ENCODE results near the gene MAP3K19.
"Not testable (repeated sequence)": the region's sequence is repeated elsewhere in the genome, so short reads cannot be mapped to it uniquely, and the experiment has no call there.

The MAP3K19 gene

GRCh38 chr2:134982603-134983002, 64.6 kb downstream of the MAP3K19 start:
- Histone ChIP-seq H3K4me1 (ENCODE audit: control insufficient read depth, insufficient read depth, low read length, unreplicated experiment) (no peaks in the 10 kb centered on the region), H3K27me3 (ENCODE audit: insufficient read depth, low read length) (peaks cover 31% of the 10 kb centered on the region), H3K27ac (ENCODE audit: low read depth, low read length) (no peak overlapping the region), H3K79me2 (ENCODE audit: control insufficient read depth, insufficient read depth, low read length, unreplicated experiment) (no peaks in the 10 kb centered on the region), H2AFZ (ENCODE audit: low read length, unreplicated experiment) (no peak overlapping the region), H3K4me3 (ENCODE audit: low read depth, low read length) (no peak overlapping the region), H3K36me3 (ENCODE audit: insufficient read depth, low read length) (no peaks in the 10 kb centered on the region)

- no peak overlapping the region for H3K27ac ChIP-seq (ENCODE audit: low read depth, low read length)
- no peak overlapping the region for H2AFZ ChIP-seq (ENCODE audit: low read length, unreplicated experiment)
- no peak overlapping the region for H3K4me3 ChIP-seq (ENCODE audit: low read depth, low read length)
- H3K4me1 ChIP-seq (ENCODE audit: control insufficient read depth, insufficient read depth, low read length, unreplicated experiment) = no peaks in the 10 kb centered on the region
- no peaks in the 10 kb centered on the region for H3K36me3 ChIP-seq (ENCODE audit: insufficient read depth, low read length)
- H3K79me2 ChIP-seq (ENCODE audit: control insufficient read depth, insufficient read depth, low read length, unreplicated experiment) = no peaks in the 10 kb centered on the region
- H3K27me3 ChIP-seq (ENCODE audit: insufficient read depth, low read length) = peaks cover 11% of the 10 kb centered on the region
Measured at GRCh38 chr2:134980639-134981038, 66.6 kb downstream of the MAP3K19 start.

GRCh38 chr2:134979221-134979620, 68.0 kb downstream of the MAP3K19 start:
- no peak overlapping the region for H2AFZ ChIP-seq (ENCODE audit: low read length, unreplicated experiment)
- H3K36me3 ChIP-seq (ENCODE audit: insufficient read depth, low read length) = no peaks in the 10 kb centered on the region
- H3K79me2 ChIP-seq (ENCODE audit: control insufficient read depth, insufficient read depth, low read length, unreplicated experiment) = no peaks in the 10 kb centered on the region
- no peak overlapping the region for H3K27ac ChIP-seq (ENCODE audit: low read depth, low read length)
- H3K27me3 ChIP-seq (ENCODE audit: insufficient read depth, low read length) = peaks cover 12% of the 10 kb centered on the region
- no peak overlapping the region for H3K4me3 ChIP-seq (ENCODE audit: low read depth, low read length)
- no peaks in the 10 kb centered on the region for H3K4me1 ChIP-seq (ENCODE audit: control insufficient read depth, insufficient read depth, low read length, unreplicated experiment)

GRCh38 chr2:134977104-134977503, 70.1 kb downstream of the MAP3K19 start:
- H3K27me3 ChIP-seq (ENCODE audit: insufficient read depth, low read length) = peaks cover 26% of the 10 kb centered on the region
- not testable (repeated sequence) for H3K4me3 ChIP-seq (ENCODE audit: low read depth, low read length); H3K36me3 ChIP-seq (ENCODE audit: insufficient read depth, low read length); H3K27ac ChIP-seq (ENCODE audit: low read depth, low read length); H3K79me2 ChIP-seq (ENCODE audit: control insufficient read depth, insufficient read depth, low read length, unreplicated experiment); H3K4me1 ChIP-seq (ENCODE audit: control insufficient read depth, insufficient read depth, low read length, unreplicated experiment); H2AFZ ChIP-seq (ENCODE audit: low read length, unreplicated experiment)

GRCh38 chr2:134976074-134976702, 71.1 kb downstream of the MAP3K19 start:
- no peak overlapping the region for H2AFZ ChIP-seq (ENCODE audit: low read length, unreplicated experiment)
- no peaks in the 10 kb centered on the region for H3K79me2 ChIP-seq (ENCODE audit: control insufficient read depth, insufficient read depth, low read length, unreplicated experiment)
- no peaks in the 10 kb centered on the region for H3K36me3 ChIP-seq (ENCODE audit: insufficient read depth, low read length)
- H3K4me1 ChIP-seq (ENCODE audit: control insufficient read depth, insufficient read depth, low read length, unreplicated experiment) = no peaks in the 10 kb centered on the region
- peaks cover 26% of the 10 kb centered on the region for H3K27me3 ChIP-seq (ENCODE audit: insufficient read depth, low read length)
- no peak overlapping the region for H3K27ac ChIP-seq (ENCODE audit: low read depth, low read length)
- H3K4me3 ChIP-seq (ENCODE audit: low read depth, low read length) = no peak overlapping the region

GRCh38 chr2:134975281-134976009, 71.8 kb downstream of the MAP3K19 start:
- no peaks in the 10 kb centered on the region for H3K79me2 ChIP-seq (ENCODE audit: control insufficient read depth, insufficient read depth, low read length, unreplicated experiment)
- no peaks in the 10 kb centered on the region for H3K4me1 ChIP-seq (ENCODE audit: control insufficient read depth, insufficient read depth, low read length, unreplicated experiment)
- H3K4me3 ChIP-seq (ENCODE audit: low read depth, low read length) = no peak overlapping the region
- H3K36me3 ChIP-seq (ENCODE audit: insufficient read depth, low read length) = no peaks in the 10 kb centered on the region
- H2AFZ ChIP-seq (ENCODE audit: low read length, unreplicated experiment) = no peak overlapping the region
- H3K27ac ChIP-seq (ENCODE audit: low read depth, low read length) = no peak overlapping the region
- H3K27me3 ChIP-seq (ENCODE audit: insufficient read depth, low read length) = peaks cover 24% of the 10 kb centered on the region

- Histone ChIP-seq H3K4me3 (ENCODE audit: low read depth, low read length) (no peak overlapping the region), H2AFZ (ENCODE audit: low read length, unreplicated experiment) (no peak overlapping the region), H3K79me2 (ENCODE audit: control insufficient read depth, insufficient read depth, low read length, unreplicated experiment) (no peaks in the 10 kb centered on the region), H3K27me3 (ENCODE audit: insufficient read depth, low read length) (peaks cover 19% of the 10 kb centered on the region), H3K36me3 (ENCODE audit: insufficient read depth, low read length) (no peaks in the 10 kb centered on the region), H3K27ac (ENCODE audit: low read depth, low read length) (no peak overlapping the region), H3K4me1 (ENCODE audit: control insufficient read depth, insufficient read depth, low read length, unreplicated experiment) (no peaks in the 10 kb centered on the region)
Measured at GRCh38 chr2:134973241-134974138, 73.8 kb downstream of the MAP3K19 start.

GRCh38 chr2:134967166-134967565, 80.1 kb downstream of the MAP3K19 start:
- H3K27ac ChIP-seq (ENCODE audit: low read depth, low read length); H3K4me3 ChIP-seq (ENCODE audit: low read depth, low read length); H2AFZ ChIP-seq (ENCODE audit: low read length, unreplicated experiment); H3K36me3 ChIP-seq (ENCODE audit: insufficient read depth, low read length); H3K27me3 ChIP-seq (ENCODE audit: insufficient read depth, low read length); H3K79me2 ChIP-seq (ENCODE audit: control insufficient read depth, insufficient read depth, low read length, unreplicated experiment); H3K4me1 ChIP-seq (ENCODE audit: control insufficient read depth, insufficient read depth, low read length, unreplicated experiment): not testable (repeated sequence)

- Histone ChIP-seq H3K27ac (ENCODE audit: low read depth, low read length) (no peak overlapping the region), H3K79me2 (ENCODE audit: control insufficient read depth, insufficient read depth, low read length, unreplicated experiment) (no peaks in the 10 kb centered on the region), H3K4me3 (ENCODE audit: low read depth, low read length) (no peak overlapping the region), H3K36me3 (ENCODE audit: insufficient read depth, low read length) (peaks cover 34% of the 10 kb centered on the region), H2AFZ (ENCODE audit: low read length, unreplicated experiment) (no peak overlapping the region), H3K4me1 (ENCODE audit: control insufficient read depth, insufficient read depth, low read length, unreplicated experiment) (no peaks in the 10 kb centered on the region), H3K27me3 (ENCODE audit: insufficient read depth, low read length) (no peaks in the 10 kb centered on the region)
Measured at GRCh38 chr2:134957477-134957876, 89.8 kb downstream of the MAP3K19 start.

- H3K79me2 ChIP-seq (ENCODE audit: control insufficient read depth, insufficient read depth, low read length, unreplicated experiment) = no peaks in the 10 kb centered on the region
- peaks cover 34% of the 10 kb centered on the region for H3K36me3 ChIP-seq (ENCODE audit: insufficient read depth, low read length)
- H3K27me3 ChIP-seq (ENCODE audit: insufficient read depth, low read length) = no peaks in the 10 kb centered on the region
- H3K4me3 ChIP-seq (ENCODE audit: low read depth, low read length) = no peak overlapping the region
- no peak overlapping the region for H2AFZ ChIP-seq (ENCODE audit: low read length, unreplicated experiment)
- no peaks in the 10 kb centered on the region for H3K4me1 ChIP-seq (ENCODE audit: control insufficient read depth, insufficient read depth, low read length, unreplicated experiment)
- no peak overlapping the region for H3K27ac ChIP-seq (ENCODE audit: low read depth, low read length)
Measured at GRCh38 chr2:134955744-134956143, 91.5 kb downstream of the MAP3K19 start.
